H1 (cell line): ENCODE measurements around the gene ALDH3B1. TPM values are rescaled to one million over a fixed set of nuclear protein-coding genes. Genes with fewer than 3 reads are reported as not detected.

ENCODE experiments used
- CTCF ChIA-PET: fragments of 300-600 bp; sonication (Branson Sonifier 250); formaldehyde crosslinking; loops from one replicate; lab custom pipeline; 2021; ENCODE audit not compliant: partially characterized antibody; lab: Charles Lee
- POLR2A ChIA-PET: fragments of 300-600 bp; sonication (Branson Sonifier 250); formaldehyde crosslinking; loops from one replicate; lab custom pipeline; 2021; ENCODE audit warnings: inconsistent platforms; ENCODE audit not compliant: partially characterized antibody; lab: Charles Lee
- DNase-seq, 2 experiments: peaks; one replicate each; pipeline versions ENCODE4 v3.0.0 to v3.0.0-alpha.2; 2010 to 2022; ENCODE audit warnings: low spot score in 2 of 2, low read depth in 1 of 2, mixed read lengths in 1 of 2
- FAIRE-seq: peaks from 2 replicates; lab custom pipeline; 2011; peaks lifted over from hg19 to GRCh38; lab: Jason Lieb, UNC
- H2AFZ ChIP-seq: 2 replicates; pipeline ENCODE4 v1.8.1; 2012; ENCODE audit warnings: low read length, inconsistent platforms
- H2AK5ac ChIP-seq: 2 replicates; pipeline ENCODE4 v1.6.1; 2013; ENCODE audit warnings: low read depth, low read length
- H2BK120ac ChIP-seq: replicated peaks from 2 replicates; pipeline ENCODE3; 2013; ENCODE audit warnings: low read depth, low read length, inconsistent platforms
- H2BK12ac ChIP-seq: 2 replicates; pipeline ENCODE4 v1.6.1; 2013; ENCODE audit warnings: low read depth, low read length
- H2BK15ac ChIP-seq: 2 replicates; pipeline ENCODE4 v1.6.1; 2013; ENCODE audit warnings: low read length
- H2BK20ac ChIP-seq: 2 replicates; pipeline ENCODE4 v1.6.1; 2013; ENCODE audit warnings: low read length
- H2BK5ac ChIP-seq: 2 replicates; pipeline ENCODE4 v1.6.1; 2013; ENCODE audit warnings: low read depth, low read length
- H3K14ac ChIP-seq: 2 replicates; pipeline ENCODE4 v1.6.1; 2013; ENCODE audit warnings: inconsistent platforms; ENCODE audit not compliant: insufficient read length
- H3K18ac ChIP-seq: 2 replicates; pipeline ENCODE4 v1.6.1; 2013; ENCODE audit warnings: low read length; ENCODE audit errors: extremely low read depth
- H3K23ac ChIP-seq: 2 replicates; pipeline ENCODE4 v1.6.1; 2013; ENCODE audit warnings: inconsistent platforms; ENCODE audit not compliant: insufficient read length
- H3K23me2 ChIP-seq: 2 replicates; pipeline ENCODE4 v1.6.1; 2013; ENCODE audit warnings: low read depth, low read length
- H3K27ac ChIP-seq: 2 replicates; pipeline ENCODE4 v1.6.1; 2011; ENCODE audit warnings: low read depth, low read length, inconsistent platforms
- H3K27me3 ChIP-seq, 4 experiments: replicated peaks in 1 of 4; 1 replicate in 1 of 4; 2 replicates in 3 of 4; pipeline versions ENCODE4 v1.6.1 to v1.8.1; 2011 to 2013; ENCODE audit warnings: low read length in 3 of 4, mild to moderate bottlenecking in 3 of 4, inconsistent platforms in 2 of 4, mixed read lengths in 2 of 4, moderate library complexity in 1 of 4; ENCODE audit not compliant: control insufficient read depth in 3 of 4, insufficient read depth in 3 of 4; ENCODE audit errors: extremely low read depth in 1 of 4
- H3K36me3 ChIP-seq, 4 experiments: 2 replicates each; pipeline versions ENCODE4 v1.6.1 to v1.8.1; 2011 to 2013; ENCODE audit warnings: mild to moderate bottlenecking in 4 of 4, low read length in 3 of 4, moderate library complexity in 2 of 4, control low read depth in 1 of 4, inconsistent platforms in 1 of 4; ENCODE audit not compliant: insufficient read depth in 4 of 4, control insufficient read depth in 2 of 4
- H3K4ac ChIP-seq: replicated peaks from 2 replicates; pipeline ENCODE3; 2013; ENCODE audit warnings: low read length, low read depth, mixed read lengths, inconsistent platforms; ENCODE audit not compliant: insufficient read length
- H3K4me1 ChIP-seq, 4 experiments: replicated peaks in 1 of 4; 1 replicate in 1 of 4; 2 replicates in 3 of 4; pipeline versions ENCODE4 v1.6.1 to v1.8.1; 2011 to 2013; ENCODE audit warnings: low read length in 3 of 4, inconsistent platforms in 2 of 4, mixed read lengths in 1 of 4; ENCODE audit not compliant: insufficient read depth in 4 of 4, control insufficient read depth in 3 of 4
- H3K4me2 ChIP-seq, 2 experiments: 2 replicates each; pipeline versions ENCODE4 v1.6.1 to v1.8.1; 2011 to 2013; ENCODE audit warnings: low read depth in 2 of 2, low read length in 2 of 2, control low read depth in 1 of 2, inconsistent platforms in 1 of 2, mild to moderate bottlenecking in 1 of 2; ENCODE audit not compliant: insufficient read depth in 1 of 2
- H3K4me3 ChIP-seq, 4 experiments: fragments of 200-600, 300-600 bp in 1 of 4; sonication (generic), shearing (Covaris generic), sonication (Bioruptor Twin) in 1 of 4; 2 replicates each; pipeline versions ENCODE4 v1.5.1 to v1.8.1; 2011 to 2016; ENCODE audit warnings: low read length in 4 of 4, low read depth in 3 of 4, control low read depth in 2 of 4, inconsistent platforms in 2 of 4, mild to moderate bottlenecking in 2 of 4, mixed read lengths in 1 of 4, moderate library complexity in 1 of 4; ENCODE audit not compliant: insufficient read depth in 2 of 4; ENCODE audit errors: extremely low read depth in 1 of 4
- H3K56ac ChIP-seq: replicated peaks from 2 replicates; pipeline ENCODE3; 2013; ENCODE audit warnings: low read depth, mild to moderate bottlenecking, mixed read lengths, low read length, inconsistent platforms; ENCODE audit not compliant: insufficient read length
- H3K79me1 ChIP-seq: 2 replicates; pipeline ENCODE4 v1.6.1; 2013; ENCODE audit warnings: low read depth, low read length, control low read depth
- H3K79me2 ChIP-seq, 2 experiments: 2 replicates each; pipeline versions ENCODE4 v1.6.1 to v1.8.1; 2012 to 2013; ENCODE audit warnings: low read length in 2 of 2, mild to moderate bottlenecking in 2 of 2, inconsistent platforms in 1 of 2; ENCODE audit not compliant: insufficient read depth in 2 of 2, control insufficient read depth in 1 of 2
- H3K9ac ChIP-seq, 4 experiments: replicated peaks in 1 of 4; 1 replicate in 1 of 4; 2 replicates in 3 of 4; pipeline versions ENCODE4 v1.6.1 to v1.8.1; 2011 to 2013; ENCODE audit warnings: low read depth in 3 of 4, low read length in 3 of 4, control low read depth in 2 of 4, mild to moderate bottlenecking in 2 of 4, moderate library complexity in 2 of 4, inconsistent platforms in 1 of 4; ENCODE audit errors: extremely low read depth in 1 of 4
- H3K9me3 ChIP-seq, 2 experiments: 2 replicates each; pipeline versions ENCODE4 v1.6.1 to v1.8.1; 2012 to 2013; ENCODE audit warnings: mild to moderate bottlenecking in 2 of 2, moderate library complexity in 2 of 2, control low read depth in 1 of 2, inconsistent platforms in 1 of 2, low read depth in 1 of 2, low read length in 1 of 2, mixed read lengths in 1 of 2; ENCODE audit not compliant: insufficient read depth in 2 of 2
- H4K20me1 ChIP-seq, 2 experiments: replicated peaks in 1 of 2; 2 replicates each; pipeline versions ENCODE3 to v1.8.1; 2011 to 2013; ENCODE audit warnings: inconsistent platforms in 2 of 2, low read length in 2 of 2, mild to moderate bottlenecking in 1 of 2; ENCODE audit not compliant: insufficient read depth in 2 of 2, control insufficient read depth in 1 of 2
- H4K5ac ChIP-seq: 2 replicates; pipeline ENCODE4 v1.6.1; 2013; ENCODE audit warnings: low read length, low read depth, mixed read lengths, inconsistent platforms; ENCODE audit not compliant: insufficient read length
- H4K8ac ChIP-seq: 2 replicates; pipeline ENCODE4 v1.8.0; 2013; ENCODE audit warnings: mild to moderate bottlenecking, moderate library complexity, low read length, inconsistent platforms; ENCODE audit not compliant: insufficient read depth; ENCODE audit errors: extremely low read depth
- H4K91ac ChIP-seq: replicated peaks from 2 replicates; pipeline ENCODE3; 2013; ENCODE audit warnings: low read length, mixed read lengths, inconsistent platforms; ENCODE audit not compliant: insufficient read length
- EGR1 ChIP-seq: IDR thresholded peaks from 2 replicates; pipeline ENCODE4 v1.6.1; 2011; ENCODE audit warnings: low read depth, low read length, borderline replicate concordance
- RAD21 ChIP-seq, 2 experiments: IDR thresholded peaks in 1 of 2; conservative IDR thresholded peaks in 1 of 2; 2 replicates each; pipeline ENCODE4 v1.6.1; 2011; ENCODE audit warnings: low read depth in 2 of 2, low read length in 2 of 2, improper control_type of control experiment in 1 of 2, inconsistent platforms in 1 of 2, mild to moderate bottlenecking in 1 of 2, moderate library complexity in 1 of 2
- WGBS, 2 experiments: shearing (Covaris generic) in 1 of 2; methylation state at CpG; one replicate each; pipeline versions ENCODE4 v1.1.6 to v1.1.7; 2013 to 2015; ENCODE audit warnings: low lambda C conversion rate in 2 of 2, mixed read lengths in 2 of 2, inconsistent platforms in 1 of 2, low coverage in 1 of 2, missing lambda C conversion rate in 1 of 2; ENCODE audit not compliant: insufficient replicate concordance in 2 of 2, insufficient coverage in 1 of 2, insufficient read length in 1 of 2; ENCODE audit errors: extremely low coverage in 1 of 2, missing lambda C conversion rate in 1 of 2; 5-methylcytosine and 5-hydroxymethylcytosine counted together
- long read RNA-seq, 2 experiments: library from RNA in 1 of 2; library from capped mRNA in 1 of 2; stranded (forward); transcript quantifications; one replicate each; pipeline ENCODE4 v2.0.0, GENCODE V29; 2021; ENCODE audit warnings: inconsistent platforms in 1 of 2
- polyA minus RNA-seq, 3 experiments: library from RNA; depleted of rRNA, polyadenylated mRNA; stranded (reverse); fragments of >200 nt; gene quantifications; 1 replicate in 2 of 3; 2 replicates in 1 of 3; pipeline ENCODE4 v1.2.3, GENCODE V29; 2011
- polyA plus RNA-seq, 7 experiments: library from polyadenylated mRNA; depleted of rRNA in 3 of 7; stranded (reverse) in 5 of 7; unstranded in 2 of 7; fragments of >200 nt in 5 of 7; fragments of 200-250 nt in 2 of 7; gene quantifications; 1 replicate in 5 of 7; 2 replicates in 1 of 7; 4 replicates in 1 of 7; pipeline versions ENCODE4 v1.2.1 to v1.2.3, GENCODE V29; 2011 to 2013; ENCODE audit warnings: missing spikeins in 2 of 7, mixed read lengths in 2 of 7
- total RNA-seq: library from RNA; stranded (reverse); fragmentation: NEBNext Ultra II Directional; extraction: Animal tissue kit (Norgen Biotek cat#: 25700); gene quantifications from 2 replicates; pipeline ENCODE4 v1.2.1, GENCODE V29; 2021
- TF ChIP-seq, protein P1 (sequence below): IDR thresholded peaks from 2 replicates; pipeline ENCODE4 v1.6.1; 2012; ENCODE audit warnings: inconsistent platforms

Gene ALDH3B1, protein sequence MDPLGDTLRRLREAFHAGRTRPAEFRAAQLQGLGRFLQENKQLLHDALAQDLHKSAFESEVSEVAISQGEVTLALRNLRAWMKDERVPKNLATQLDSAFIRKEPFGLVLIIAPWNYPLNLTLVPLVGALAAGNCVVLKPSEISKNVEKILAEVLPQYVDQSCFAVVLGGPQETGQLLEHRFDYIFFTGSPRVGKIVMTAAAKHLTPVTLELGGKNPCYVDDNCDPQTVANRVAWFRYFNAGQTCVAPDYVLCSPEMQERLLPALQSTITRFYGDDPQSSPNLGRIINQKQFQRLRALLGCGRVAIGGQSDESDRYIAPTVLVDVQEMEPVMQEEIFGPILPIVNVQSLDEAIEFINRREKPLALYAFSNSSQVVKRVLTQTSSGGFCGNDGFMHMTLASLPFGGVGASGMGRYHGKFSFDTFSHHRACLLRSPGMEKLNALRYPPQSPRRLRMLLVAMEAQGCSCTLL
- total RNA-seq (0.27 and 0.32 TPM in 2 replicates), polyA plus RNA-seq (2011; rRNA removed) (0.47 TPM in 2 replicates), polyA minus RNA-seq (2011; rRNA and poly(A)+ RNA removed) (0.16 and 0.34 TPM in 2 replicates)
- 0.50 TPM for polyA plus RNA-seq (2011; cell fraction: cytosol; rRNA removed)
- polyA plus RNA-seq (2011; cell fraction: nucleus; rRNA removed), result 0.53 TPM
- 0.62 to 1.1 TPM (median 0.75 TPM) in 4 replicates for polyA plus RNA-seq (2012, experiment 1 of 2)
- 0.26 TPM for polyA plus RNA-seq (2012, experiment 2 of 2)
- 0.18 TPM for polyA plus RNA-seq (2013, experiment 1 of 2)
- polyA plus RNA-seq (2013, experiment 2 of 2), result 0.26 TPM
- 0.88 TPM for polyA minus RNA-seq (2011; cell fraction: cytosol; rRNA and poly(A)+ RNA removed)
- 0.50 TPM for polyA minus RNA-seq (2011; cell fraction: nucleus; rRNA and poly(A)+ RNA removed)
- long read RNA-seq, experiment 1, result 0 reads
- long read RNA-seq, experiment 2, result 0 reads

DNA sequence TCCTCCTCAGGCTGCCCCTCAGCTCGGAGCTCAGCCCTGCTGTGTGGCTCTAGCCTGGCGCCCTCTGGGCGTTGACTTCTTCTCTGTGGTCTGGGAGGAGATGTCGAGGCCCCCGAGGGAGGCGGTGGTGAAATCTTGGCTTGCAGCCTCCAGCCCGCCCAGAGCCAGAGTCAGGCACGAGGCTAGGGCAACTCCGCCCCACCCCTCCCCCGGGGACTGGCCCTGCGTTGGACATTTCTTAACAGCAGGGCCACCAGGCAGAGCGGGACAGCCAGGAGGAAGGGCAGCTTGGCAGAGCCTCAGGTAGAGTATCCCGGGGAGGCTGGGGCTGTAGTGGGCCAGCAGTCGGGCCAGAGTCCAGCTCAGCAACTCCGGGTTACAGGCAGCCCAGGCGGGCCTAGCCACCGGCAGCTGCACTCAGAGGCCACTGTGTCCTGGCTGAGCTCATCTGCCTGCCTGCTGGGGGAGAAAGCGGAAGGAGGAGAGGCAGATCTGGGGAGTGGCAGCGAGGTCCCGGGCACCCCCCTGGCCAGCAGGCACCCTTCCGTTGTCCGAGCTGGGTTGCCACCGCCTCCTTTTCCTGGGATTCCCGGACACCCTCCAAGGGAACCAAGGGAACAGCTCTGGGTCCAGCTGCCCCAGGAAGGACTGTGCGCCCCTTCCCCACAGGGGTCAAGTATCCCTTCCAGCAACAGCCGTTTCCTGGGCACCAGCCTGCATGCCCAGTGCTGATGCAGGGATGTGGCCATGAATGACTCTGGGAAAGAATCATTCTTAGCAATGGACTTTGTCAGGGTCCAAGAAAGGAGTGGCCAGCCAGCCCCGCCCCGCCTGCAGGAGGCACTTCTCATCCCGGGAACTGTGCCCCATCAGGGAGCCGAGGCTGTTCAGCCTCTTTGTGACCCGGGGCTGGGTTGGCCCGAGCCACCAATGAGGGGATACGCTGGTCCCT, at the start of gene ALDH3B1:
Gene ALDH3B1 (plus strand): TSS at position 238 of the 952 bp plus-strand sequence. CDS start 4,971 bp downstream, outside the sequence.
- peak within 1 kb of the TSS in 1 of 2 experiments; percentile 21; a peak in 2 of 4 replicates for H3K4me2 ChIP-seq
- peak within 1 kb of the TSS; percentile 83; the same call in 1 of the 2 replicates for H2BK15ac ChIP-seq
- H2AFZ ChIP-seq, result peak within 1 kb of the TSS; percentile 49; the same call in 1 of the 2 replicates
- peak within 1 kb of the TSS; percentile 63; the same call in 1 of the 2 replicates for H2BK5ac ChIP-seq
- H2BK120ac ChIP-seq, result no peak within 1 kb of the TSS
- no peak within 1 kb of the TSS for H3K23ac ChIP-seq
- peak within 1 kb of the TSS; percentile 87; the same call in 1 of the 2 replicates for H2BK20ac ChIP-seq
- no peak within 1 kb of the TSS for H3K4me3 ChIP-seq
- H3K56ac ChIP-seq, result no peak within 1 kb of the TSS
- no peaks in the 10 kb centered on the region for H3K23me2 ChIP-seq
- H2BK12ac ChIP-seq, result peak within 1 kb of the TSS; percentile 68; the same call in 1 of the 2 replicates
- no peaks in the 10 kb centered on the region for H3K79me2 ChIP-seq
- CTCF ChIA-PET, result interaction anchor here (0.6 to 4.6 kb wide), 11 partner anchors 10 to 1629 kb away, joined by 3 to 40 read pairs (median 3); partner anchors contain the start of gene NDUFS8
- no peaks in the 10 kb centered on the region for H3K79me1 ChIP-seq
- FAIRE-seq (no peak), DNase-seq (peak in 1 of 2 experiments; percentile 72)
- no peak within 1 kb of the TSS for H3K27ac ChIP-seq
- H4K91ac ChIP-seq, result peak within 1 kb of the TSS; percentile 97
- peak within 1 kb of the TSS; percentile 35 for H4K5ac ChIP-seq
- no peaks in the 10 kb centered on the region for H3K27me3 ChIP-seq
- H4K8ac ChIP-seq, result peak within 1 kb of the TSS; percentile 43; the same call in 1 of the 2 replicates
- H2AK5ac ChIP-seq, result no peak within 1 kb of the TSS; the same call in 1 of the 2 replicates
- no peaks in the 10 kb centered on the region for H3K9me3 ChIP-seq
- peaks cover 0 to 15% (median 12%) of the 10 kb centered on the region in 4 experiments; a peak in 6 of 7 replicates for H3K4me1 ChIP-seq
- whole genome bisulfite sequencing, 2 experiments, result 66% methylated on average over 32 of the region's 33 CpGs; no CpG with 5 or more reads in 1 of the 2 experiments
- H3K9ac ChIP-seq, result no peak within 1 kb of the TSS; a peak in 1 of 7 replicates
- H3K36me3 ChIP-seq, result no peaks in the 10 kb centered on the region
- H3K14ac ChIP-seq, result no peak within 1 kb of the TSS
- H3K4ac ChIP-seq, result peak within 1 kb of the TSS; percentile 28
- H3K18ac ChIP-seq, result peak within 1 kb of the TSS; percentile 52
- H4K20me1 ChIP-seq, result no peaks in the 10 kb centered on the region
- POLR2A ChIA-PET, result interaction anchor here (0.7 to 3.3 kb wide), 7 partner anchors 10 to 42 kb away, joined by 3 to 17 read pairs (median 3); partner anchors contain the start of gene TCIRG1
- peak; percentile 9; the same call in 1 of the 2 replicates for TF ChIP-seq EGR1
- TF ChIP-seq RAD21 (IDR thresholded peaks at IDR 0.05 in 1 of 2, conservative IDR thresholded peaks at IDR 0.05 in 1 of 2; ENCODE audit: low read depth in 2 of 2, low read length in 2 of 2), result no peak
- TF ChIP-seq, protein P1, sequence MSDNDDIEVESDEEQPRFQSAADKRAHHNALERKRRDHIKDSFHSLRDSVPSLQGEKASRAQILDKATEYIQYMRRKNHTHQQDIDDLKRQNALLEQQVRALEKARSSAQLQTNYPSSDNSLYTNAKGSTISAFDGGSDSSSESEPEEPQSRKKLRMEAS, result peak; percentile 67
